HUDEP-2 (cell line): ENCODE measurements around the gene C1orf198.
A peak's percentile ranks its signal among the peaks of the same experiment; 100 is the strongest.

Experiments used
- DNase-seq, 76 experiments: peaks; one replicate each; lab custom pipeline; 2025; ENCODE audit not compliant: unreplicated experiment in 76 of 76; lab: John Stamatoyannopoulos, UW

The C1orf198 gene

GRCh38 chr1:230894032-230894431 lies 25.7 kb upstream of the C1orf198 start:
- no peak for DNase-seq

DNA sequence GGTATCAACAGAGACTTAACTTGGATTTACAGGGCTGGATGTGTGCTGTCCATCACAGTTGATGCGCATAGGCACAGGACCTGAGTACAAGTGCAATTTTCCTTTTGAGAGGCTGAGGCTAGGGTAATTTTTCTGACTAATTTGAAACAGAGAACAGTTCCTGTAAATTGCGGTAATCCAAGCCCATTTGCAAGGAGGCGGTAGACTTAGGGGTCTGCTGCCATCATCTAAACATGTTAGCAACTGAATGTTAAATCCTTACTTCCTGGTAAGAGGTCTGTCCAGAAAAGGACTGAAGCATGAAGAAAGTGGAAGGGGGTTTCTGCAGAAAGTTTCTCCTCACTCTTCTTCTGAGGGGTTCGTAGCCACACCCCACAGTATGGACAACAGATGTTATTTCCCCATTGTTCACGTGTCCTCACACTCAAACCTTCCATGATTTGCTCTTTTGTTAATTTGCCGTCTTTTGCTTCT lies 23.7 kb upstream of the C1orf198 start:
- no peak for DNase-seq

- no peak for DNase-seq
These were observed 23.1 kb upstream of the C1orf198 start for GRCh38 chr1:230891413-230891812.

GRCh38 chr1:230884646-230885045 lies 16.3 kb upstream of the C1orf198 start:
- DNase-seq = no peak

GRCh38 chr1:230883967-230884366 lies 15.6 kb upstream of the C1orf198 start:
- DNase-seq = no peak

DNA sequence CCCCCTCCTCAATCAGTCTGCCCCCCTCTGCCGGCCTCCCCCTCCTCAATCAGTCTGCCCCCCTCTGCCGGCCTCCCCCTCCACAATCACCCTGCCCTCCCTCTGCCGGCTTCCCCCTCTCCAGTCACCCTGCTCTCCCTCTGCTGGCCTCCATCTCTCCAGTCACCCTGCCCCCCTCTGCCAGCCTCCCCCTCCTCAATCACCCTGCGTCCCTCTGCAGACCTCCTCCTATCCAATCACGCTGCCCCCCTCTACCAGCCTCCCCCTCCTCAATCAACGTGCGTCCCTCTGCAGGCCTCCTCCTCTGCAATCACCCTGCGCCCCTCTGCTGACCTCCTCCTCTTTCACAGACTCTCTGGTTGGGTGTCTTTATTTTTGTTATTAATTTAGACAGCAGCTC lies 11.5 kb upstream of the C1orf198 start:
- no peak for DNase-seq

DNA sequence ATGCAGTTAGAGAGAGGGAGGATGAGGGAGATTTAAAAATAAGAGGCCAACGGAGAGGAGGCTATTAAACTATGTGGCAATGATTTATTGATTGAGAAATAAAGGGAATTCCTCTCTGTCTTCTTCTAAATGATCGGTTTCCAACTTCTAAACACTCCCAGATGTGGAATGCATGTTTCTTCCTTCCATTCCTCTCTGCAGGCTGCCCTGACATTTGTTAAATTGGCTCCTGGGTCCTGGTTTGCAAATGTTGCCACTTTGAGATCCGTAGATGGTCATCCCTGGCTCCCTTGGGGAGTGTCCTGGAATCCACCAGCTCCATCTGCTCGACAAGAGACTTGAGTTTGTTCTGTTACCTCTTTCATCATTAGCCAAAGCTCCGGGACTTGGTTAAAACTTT lies 10.3 kb upstream of the C1orf198 start:
- no peak for DNase-seq

DNA sequence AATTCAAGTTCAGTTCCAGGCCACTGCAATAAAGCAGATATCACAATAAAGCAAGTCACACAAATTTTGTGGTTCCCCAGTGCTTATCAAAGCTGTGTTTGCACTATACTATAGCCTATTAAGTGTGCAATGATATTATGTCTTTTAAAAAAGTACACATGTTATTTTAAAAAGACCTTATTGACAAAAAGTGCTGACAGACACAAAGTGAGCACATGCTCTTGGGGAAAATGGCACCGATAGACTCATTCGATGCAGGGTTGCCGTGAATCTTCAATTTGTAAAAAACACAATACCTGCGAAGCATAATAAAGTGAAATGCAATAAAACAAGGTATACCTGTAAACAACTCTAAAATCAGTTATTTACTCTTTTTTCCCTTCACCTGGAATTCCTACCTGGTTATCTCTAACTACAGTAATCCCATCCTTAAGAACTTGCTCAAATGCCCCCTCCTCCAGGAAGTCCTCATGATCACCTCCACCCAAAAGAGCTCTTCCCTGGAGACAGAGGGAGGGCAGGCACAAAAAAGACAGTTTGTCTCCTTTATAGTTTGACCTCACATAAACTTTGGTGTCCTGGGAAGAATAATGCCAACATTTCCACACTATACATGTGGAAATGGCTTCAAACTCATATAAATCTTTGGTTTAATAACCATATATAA lies 9.7 kb upstream of the C1orf198 start:
- no peak for DNase-seq

- DNase-seq = no peak
These were observed 9.0 kb upstream of the C1orf198 start for GRCh38 chr1:230877146-230877923.

GRCh38 chr1:230876660-230877059 lies 8.3 kb upstream of the C1orf198 start:
- no peak for DNase-seq

- DNase-seq = no peak
These were observed 7.0 kb upstream of the C1orf198 start for GRCh38 chr1:230875370-230875769.

GRCh38 chr1:230870916-230871315 lies 2.6 kb upstream of the C1orf198 start:
- no peak for DNase-seq

GRCh38 chr1:230869500-230869899 lies 1.2 kb upstream of the C1orf198 start:
- peak in 2 of 76 experiments; percentile 45 to 55 for DNase-seq

DNA sequence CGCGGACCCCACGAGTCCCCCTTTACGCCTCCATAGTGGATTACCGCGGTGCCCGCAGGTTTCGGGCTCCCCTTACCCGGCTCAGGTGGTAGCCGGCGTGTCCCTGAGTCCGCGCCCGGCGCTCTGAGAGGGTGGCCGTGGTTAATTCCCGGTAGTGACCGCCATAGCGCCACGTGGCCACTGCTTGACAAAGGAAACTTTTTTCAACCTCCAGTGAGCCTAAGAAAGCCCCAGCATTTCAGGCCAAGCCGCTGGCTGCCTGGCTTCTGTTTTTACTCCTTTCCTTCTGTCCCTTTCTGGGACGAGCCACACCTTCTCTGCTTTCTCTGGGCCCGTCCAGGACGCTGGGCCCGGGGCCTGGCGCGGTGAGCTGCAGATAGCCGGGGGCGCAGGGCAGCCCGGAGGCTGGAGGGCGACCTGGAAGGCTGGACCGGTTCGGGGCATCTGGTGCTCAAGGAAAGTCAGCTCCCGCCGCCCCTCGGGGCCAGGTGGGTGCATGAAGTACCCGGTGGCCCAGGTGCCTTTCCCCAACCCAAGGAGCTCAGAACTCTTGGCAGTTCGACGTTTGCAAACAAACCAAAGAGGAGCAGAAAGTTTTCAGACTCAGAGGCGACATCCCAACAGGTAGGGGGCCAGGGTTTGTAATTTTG lies 540 bp upstream of the C1orf198 start:
- DNase-seq = peak in 22 of 76 experiments; percentile 26 to 78 (median 50)

- peak in 2 of 76 experiments; percentile 15 to 43 for DNase-seq
These were observed 1.0 kb downstream of the C1orf198 start for GRCh38 chr1:230867101-230867902.

DNA sequence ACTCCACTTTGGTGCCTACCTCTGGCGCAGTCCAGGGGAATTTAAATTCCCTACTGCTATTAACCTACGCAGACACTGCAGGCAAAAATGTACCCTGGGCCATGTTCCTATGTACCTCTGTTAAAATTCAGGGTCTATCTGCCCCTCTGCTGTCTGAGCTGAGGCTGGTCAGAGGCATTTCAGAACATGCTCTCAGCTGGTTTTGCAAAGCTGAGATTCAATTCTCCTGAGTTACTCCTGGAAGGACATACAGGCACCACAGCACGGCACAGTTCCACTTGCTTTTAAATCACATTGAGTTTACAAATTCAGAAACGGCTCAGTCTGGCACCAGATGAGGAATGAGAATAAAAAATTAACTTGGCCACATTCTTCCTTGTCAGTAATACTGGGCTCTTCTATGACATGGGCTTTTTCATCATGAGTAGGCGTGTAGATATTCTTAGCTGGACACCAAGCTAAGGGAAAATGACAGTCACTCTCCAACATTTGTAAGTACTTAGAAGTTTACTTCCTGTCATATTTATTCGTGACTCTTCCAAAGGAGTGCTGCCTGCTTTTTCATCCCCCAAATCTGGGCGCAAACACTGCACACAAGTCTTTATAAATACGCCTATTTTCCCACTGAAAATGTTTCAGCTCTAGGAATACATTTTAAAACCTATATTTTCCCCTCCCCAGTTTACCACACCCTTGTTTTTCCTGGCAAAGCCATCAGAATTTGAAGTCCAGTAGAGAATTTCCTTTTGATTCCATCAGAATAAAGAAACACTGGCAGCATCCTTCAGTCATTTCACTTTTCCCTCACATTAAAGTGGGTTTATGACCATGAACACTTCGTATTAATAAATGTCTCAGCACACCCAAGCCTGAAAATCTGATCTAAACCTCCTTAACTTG lies 1.9 kb downstream of the C1orf198 start:
- peak in 1 of 76 experiments; percentile 9 for DNase-seq

DNA sequence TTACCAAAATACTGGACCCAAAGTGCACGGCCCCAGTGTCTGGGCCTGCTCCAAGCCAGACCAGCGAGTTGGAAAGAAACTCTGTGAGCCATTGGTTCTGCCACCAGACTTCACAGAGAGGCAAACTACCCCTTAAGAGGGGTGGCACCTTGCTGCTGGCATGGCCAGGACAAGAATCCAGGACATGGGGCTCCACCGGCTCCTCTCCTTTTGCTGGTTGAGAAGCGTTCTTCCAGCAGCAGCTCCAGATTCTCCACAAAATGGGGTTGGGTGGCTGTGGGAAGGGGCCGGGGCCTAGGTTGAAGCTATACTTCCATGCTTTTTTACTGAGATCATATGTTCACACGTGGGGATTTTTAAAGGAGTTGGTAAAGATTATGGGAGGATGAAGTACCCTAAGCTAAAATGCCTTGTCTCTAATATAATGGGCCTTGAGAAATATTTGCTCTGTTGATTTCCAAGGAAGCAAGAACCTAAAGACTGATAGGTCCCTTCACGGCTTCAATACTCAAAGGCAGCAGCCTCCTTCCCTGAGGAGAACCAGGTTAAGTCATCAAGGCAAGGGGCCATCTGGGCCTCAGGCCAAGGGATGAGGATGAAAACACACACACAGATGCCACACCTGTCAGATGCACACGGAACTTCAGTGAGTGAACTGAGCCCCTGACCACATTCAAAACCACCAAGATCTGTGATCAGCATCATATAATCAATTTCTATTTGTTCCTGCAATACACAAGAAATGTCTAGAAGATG lies 3.1 kb downstream of the C1orf198 start:
- no peak for DNase-seq

DNA sequence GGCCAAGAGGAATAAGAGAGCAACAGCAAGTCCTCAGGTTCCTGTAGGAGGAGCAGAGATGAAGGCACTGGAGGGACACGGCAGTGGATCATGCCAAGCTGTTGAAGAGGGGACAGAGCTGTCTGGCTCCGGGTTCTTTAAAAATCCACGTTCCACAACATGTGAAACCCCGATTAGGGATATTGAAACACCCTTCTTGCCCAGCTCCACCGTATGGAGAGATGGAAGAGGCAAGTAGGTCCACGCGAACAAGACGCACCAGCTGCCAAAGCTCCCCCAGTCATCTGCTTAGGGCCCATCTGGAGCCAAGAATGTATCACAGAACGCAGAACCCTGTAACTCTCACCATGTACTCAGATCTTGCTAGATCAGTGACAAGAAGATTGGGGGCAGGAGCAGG lies 3.9 kb downstream of the C1orf198 start:
- no peak for DNase-seq

DNA sequence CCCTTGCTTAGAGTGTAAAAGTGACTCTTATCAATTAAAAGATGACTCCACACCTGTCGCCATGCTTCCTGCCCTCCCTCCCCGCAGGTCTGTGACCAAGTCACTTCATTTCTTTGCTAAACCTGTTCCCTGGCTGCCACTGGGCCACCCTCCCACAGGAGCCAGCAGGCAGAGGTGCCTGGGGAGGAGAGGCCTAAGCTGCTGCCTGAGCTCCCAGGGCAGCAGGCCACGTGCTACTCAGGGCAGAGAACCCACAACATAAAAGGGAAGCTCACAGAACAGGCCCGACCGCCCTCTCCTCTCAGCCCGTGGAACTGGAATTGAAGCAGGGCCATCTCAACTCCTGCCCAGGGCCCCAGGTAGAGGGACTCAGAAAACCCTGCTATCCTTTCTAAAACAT lies 4.9 kb downstream of the C1orf198 start:
- peak in 50 of 76 experiments; percentile 7 to 66 (median 29) for DNase-seq
